Measurements from ENCODE around the gene CERK.

DNA sequence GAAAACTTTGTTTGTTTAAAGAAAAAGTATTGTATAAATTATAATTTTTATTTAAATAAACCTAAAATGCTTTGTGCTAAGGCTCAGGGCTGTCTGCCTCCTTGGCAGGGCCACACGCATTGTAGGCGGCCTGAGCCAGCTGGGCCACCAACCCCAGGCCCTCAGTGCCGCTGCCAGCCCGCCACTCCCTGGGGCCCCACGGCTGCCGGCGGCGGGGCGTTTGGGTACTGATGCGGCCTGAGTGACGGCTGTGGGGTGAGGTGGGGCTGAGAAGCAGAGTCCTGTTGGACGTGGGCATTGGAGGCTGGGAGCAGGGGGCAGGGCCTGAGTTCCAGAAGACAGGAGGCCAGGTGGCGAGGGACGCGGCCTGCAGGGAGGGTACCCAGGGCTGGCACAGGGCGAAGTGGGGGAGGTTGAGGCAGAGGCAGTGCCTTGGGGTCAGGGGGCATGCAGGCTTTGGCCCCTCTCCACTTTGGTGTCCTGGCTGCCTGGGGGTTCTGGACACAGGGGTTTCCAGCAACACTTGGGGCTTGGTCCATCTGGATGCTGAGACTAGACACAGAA, 58.3 kb downstream of the CERK start:
- TF ChIP-seq, protein P1, sequence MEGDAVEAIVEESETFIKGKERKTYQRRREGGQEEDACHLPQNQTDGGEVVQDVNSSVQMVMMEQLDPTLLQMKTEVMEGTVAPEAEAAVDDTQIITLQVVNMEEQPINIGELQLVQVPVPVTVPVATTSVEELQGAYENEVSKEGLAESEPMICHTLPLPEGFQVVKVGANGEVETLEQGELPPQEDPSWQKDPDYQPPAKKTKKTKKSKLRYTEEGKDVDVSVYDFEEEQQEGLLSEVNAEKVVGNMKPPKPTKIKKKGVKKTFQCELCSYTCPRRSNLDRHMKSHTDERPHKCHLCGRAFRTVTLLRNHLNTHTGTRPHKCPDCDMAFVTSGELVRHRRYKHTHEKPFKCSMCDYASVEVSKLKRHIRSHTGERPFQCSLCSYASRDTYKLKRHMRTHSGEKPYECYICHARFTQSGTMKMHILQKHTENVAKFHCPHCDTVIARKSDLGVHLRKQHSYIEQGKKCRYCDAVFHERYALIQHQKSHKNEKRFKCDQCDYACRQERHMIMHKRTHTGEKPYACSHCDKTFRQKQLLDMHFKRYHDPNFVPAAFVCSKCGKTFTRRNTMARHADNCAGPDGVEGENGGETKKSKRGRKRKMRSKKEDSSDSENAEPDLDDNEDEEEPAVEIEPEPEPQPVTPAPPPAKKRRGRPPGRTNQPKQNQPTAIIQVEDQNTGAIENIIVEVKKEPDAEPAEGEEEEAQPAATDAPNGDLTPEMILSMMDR (CRISPR knock-in tag; IDR thresholded peaks at IDR 0.05), result no peak
- TF ChIP-seq KDM2A (CRISPR knock-in tag; IDR thresholded peaks at IDR 0.05; ENCODE audit: borderline replicate concordance, low read depth) (no peak), NBN (conservative IDR thresholded peaks at IDR 0.05) (no peak), FOXK2 (IDR thresholded peaks at IDR 0.05) (no peak), ZZZ3 (CRISPR knock-in tag; IDR thresholded peaks at IDR 0.05; ENCODE audit: borderline replicate concordance) (no peak), CEBPB (IDR thresholded peaks at IDR 0.05; ENCODE audit: borderline replicate concordance, low read depth, low read length) (no peak), SIN3B (IDR thresholded peaks at IDR 0.05; ENCODE audit: low read length) (no peak), NR3C1 (CRISPR knock-in tag; IDR thresholded peaks at IDR 0.05) (no peak), FOXJ3 (CRISPR knock-in tag; IDR thresholded peaks at IDR 0.05; ENCODE audit: borderline replicate concordance) (no peak), SMAD1 (CRISPR knock-in tag; IDR thresholded peaks at IDR 0.05; ENCODE audit: borderline replicate concordance, low read depth) (no peak)
- TF ChIP-seq, protein P2, sequence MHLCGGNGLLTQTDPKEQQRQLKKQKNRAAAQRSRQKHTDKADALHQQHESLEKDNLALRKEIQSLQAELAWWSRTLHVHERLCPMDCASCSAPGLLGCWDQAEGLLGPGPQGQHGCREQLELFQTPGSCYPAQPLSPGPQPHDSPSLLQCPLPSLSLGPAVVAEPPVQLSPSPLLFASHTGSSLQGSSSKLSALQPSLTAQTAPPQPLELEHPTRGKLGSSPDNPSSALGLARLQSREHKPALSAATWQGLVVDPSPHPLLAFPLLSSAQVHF (CRISPR knock-in tag; IDR thresholded peaks at IDR 0.05), result no peak
- TF ChIP-seq, protein P3, sequence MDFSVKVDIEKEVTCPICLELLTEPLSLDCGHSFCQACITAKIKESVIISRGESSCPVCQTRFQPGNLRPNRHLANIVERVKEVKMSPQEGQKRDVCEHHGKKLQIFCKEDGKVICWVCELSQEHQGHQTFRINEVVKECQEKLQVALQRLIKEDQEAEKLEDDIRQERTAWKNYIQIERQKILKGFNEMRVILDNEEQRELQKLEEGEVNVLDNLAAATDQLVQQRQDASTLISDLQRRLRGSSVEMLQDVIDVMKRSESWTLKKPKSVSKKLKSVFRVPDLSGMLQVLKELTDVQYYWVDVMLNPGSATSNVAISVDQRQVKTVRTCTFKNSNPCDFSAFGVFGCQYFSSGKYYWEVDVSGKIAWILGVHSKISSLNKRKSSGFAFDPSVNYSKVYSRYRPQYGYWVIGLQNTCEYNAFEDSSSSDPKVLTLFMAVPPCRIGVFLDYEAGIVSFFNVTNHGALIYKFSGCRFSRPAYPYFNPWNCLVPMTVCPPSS (IDR thresholded peaks at IDR 0.05), result no peak
- TF ChIP-seq, protein P4, sequence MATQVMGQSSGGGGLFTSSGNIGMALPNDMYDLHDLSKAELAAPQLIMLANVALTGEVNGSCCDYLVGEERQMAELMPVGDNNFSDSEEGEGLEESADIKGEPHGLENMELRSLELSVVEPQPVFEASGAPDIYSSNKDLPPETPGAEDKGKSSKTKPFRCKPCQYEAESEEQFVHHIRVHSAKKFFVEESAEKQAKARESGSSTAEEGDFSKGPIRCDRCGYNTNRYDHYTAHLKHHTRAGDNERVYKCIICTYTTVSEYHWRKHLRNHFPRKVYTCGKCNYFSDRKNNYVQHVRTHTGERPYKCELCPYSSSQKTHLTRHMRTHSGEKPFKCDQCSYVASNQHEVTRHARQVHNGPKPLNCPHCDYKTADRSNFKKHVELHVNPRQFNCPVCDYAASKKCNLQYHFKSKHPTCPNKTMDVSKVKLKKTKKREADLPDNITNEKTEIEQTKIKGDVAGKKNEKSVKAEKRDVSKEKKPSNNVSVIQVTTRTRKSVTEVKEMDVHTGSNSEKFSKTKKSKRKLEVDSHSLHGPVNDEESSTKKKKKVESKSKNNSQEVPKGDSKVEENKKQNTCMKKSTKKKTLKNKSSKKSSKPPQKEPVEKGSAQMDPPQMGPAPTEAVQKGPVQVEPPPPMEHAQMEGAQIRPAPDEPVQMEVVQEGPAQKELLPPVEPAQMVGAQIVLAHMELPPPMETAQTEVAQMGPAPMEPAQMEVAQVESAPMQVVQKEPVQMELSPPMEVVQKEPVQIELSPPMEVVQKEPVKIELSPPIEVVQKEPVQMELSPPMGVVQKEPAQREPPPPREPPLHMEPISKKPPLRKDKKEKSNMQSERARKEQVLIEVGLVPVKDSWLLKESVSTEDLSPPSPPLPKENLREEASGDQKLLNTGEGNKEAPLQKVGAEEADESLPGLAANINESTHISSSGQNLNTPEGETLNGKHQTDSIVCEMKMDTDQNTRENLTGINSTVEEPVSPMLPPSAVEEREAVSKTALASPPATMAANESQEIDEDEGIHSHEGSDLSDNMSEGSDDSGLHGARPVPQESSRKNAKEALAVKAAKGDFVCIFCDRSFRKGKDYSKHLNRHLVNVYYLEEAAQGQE (IDR thresholded peaks at IDR 0.05; ENCODE audit: borderline replicate concordance in 1 of 2, low read depth in 1 of 2, low read length in 2 of 2), result no peak
- TF ChIP-seq, protein P5, sequence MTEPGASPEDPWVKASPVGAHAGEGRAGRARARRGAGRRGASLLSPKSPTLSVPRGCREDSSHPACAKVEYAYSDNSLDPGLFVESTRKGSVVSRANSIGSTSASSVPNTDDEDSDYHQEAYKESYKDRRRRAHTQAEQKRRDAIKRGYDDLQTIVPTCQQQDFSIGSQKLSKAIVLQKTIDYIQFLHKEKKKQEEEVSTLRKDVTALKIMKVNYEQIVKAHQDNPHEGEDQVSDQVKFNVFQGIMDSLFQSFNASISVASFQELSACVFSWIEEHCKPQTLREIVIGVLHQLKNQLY (CRISPR knock-in tag; IDR thresholded peaks at IDR 0.05), result no peak

Data from HepG2 (cell line).